ENCODE results near the gene PCDHGA2.

- no peak for TF ChIP-seq CTCF (IDR thresholded peaks at IDR 0.05)
- no peak for TF ChIP-seq POLR2A (IDR thresholded peaks at IDR 0.05)
Measured at GRCh38 chr5:141371572-141372475, 33.3 kb downstream of the PCDHGA2 start.
